T47D (cell line): ENCODE results near the gene LDLRAD3.
A peak's percentile ranks its signal among the peaks of the same experiment; 100 is the strongest.

Experiments
- DNase-seq, 2 experiments: peaks; one replicate each; pipeline versions ENCODE4 v3.0.0 to v3.0.0-alpha.2; 2011 to 2012; ENCODE audit warnings: low read depth in 1 of 2, low spot score in 1 of 2
- JUND ChIP-seq: IDR thresholded peaks from 2 replicates; pipeline ENCODE4 v1.6.1; 2012; ENCODE audit warnings: low read depth
- in situ Hi-C: cut with HindIII; loops from 2 replicates; pipeline ENCODE4 v1.10.0; 2016; ENCODE audit warnings: low sequenced_read_pairs, low pct_unique_long_range_greater_than_20kb

The LDLRAD3 gene

GRCh38 chr11:36195496-36196354 lies 251.9 kb downstream of the LDLRAD3 start:
- DNase-seq, result no peak
- TF ChIP-seq JUND, result no peak
- in situ Hi-C loops, result no loop called here

- no peak for TF ChIP-seq JUND
- DNase-seq, result no peak
Measured at GRCh38 chr11:36196411-36196998, 252.6 kb downstream of the LDLRAD3 start.

GRCh38 chr11:36201411-36201810 lies 257.5 kb downstream of the LDLRAD3 start:
- TF ChIP-seq JUND, result no peak
- in situ Hi-C loops, result no loop called here
- DNase-seq, result no peak

More at GRCh38 chr11:36196411-36196998, 252.6 kb downstream of the LDLRAD3 start:
- in situ Hi-C loops, result no loop called here

- in situ Hi-C loops, result no loop called here
- DNase-seq, result no peak
- no peak for TF ChIP-seq JUND
Measured at GRCh38 chr11:36205536-36205935, 261.7 kb downstream of the LDLRAD3 start.

- DNase-seq, result no peak
- no peak for TF ChIP-seq JUND
- in situ Hi-C loops, result no loop called here
Measured at GRCh38 chr11:36210529-36210928, 266.7 kb downstream of the LDLRAD3 start.

GRCh38 chr11:36211761-36212430 lies 268.0 kb downstream of the LDLRAD3 start:
- no peak for DNase-seq
- in situ Hi-C loops, result no loop called here

GRCh38 chr11:36212564-36213392 lies 268.9 kb downstream of the LDLRAD3 start:
- in situ Hi-C loops, result no loop called here
- DNase-seq, result no peak
- no peak for TF ChIP-seq JUND

More at GRCh38 chr11:36211761-36212430, 268.0 kb downstream of the LDLRAD3 start:
- TF ChIP-seq JUND, result no peak

GRCh38 chr11:36213393-36213840 lies 269.6 kb downstream of the LDLRAD3 start:
- no peak for DNase-seq
- TF ChIP-seq JUND, result no peak
- in situ Hi-C loops, result no loop called here

GRCh38 chr11:36214480-36214879 lies 270.6 kb downstream of the LDLRAD3 start:
- in situ Hi-C loops, result no loop called here
- TF ChIP-seq JUND, result no peak
- peak in 1 of 2 experiments; percentile 68 for DNase-seq

GRCh38 chr11:36214976-36215692 lies 271.3 kb downstream of the LDLRAD3 start:
- no peak for TF ChIP-seq JUND
- in situ Hi-C loops, result no loop called here
- DNase-seq, result no peak

GRCh38 chr11:36215693-36216060 lies 271.8 kb downstream of the LDLRAD3 start:
- in situ Hi-C loops, result no loop called here
- no peak for DNase-seq
- no peak for TF ChIP-seq JUND
